ENCODE measurements around the gene JMJD1C.

JMJD1C gene

GRCh38 chr10:63173468-63174232 lies 292.1 kb downstream of the JMJD1C start:
- no peaks in the 10 kb centered on the region for H4K20me1 ChIP-seq (ENCODE audit: control insufficient read depth, insufficient read depth, low read depth, low read length)
- TF ChIP-seq, protein P1, sequence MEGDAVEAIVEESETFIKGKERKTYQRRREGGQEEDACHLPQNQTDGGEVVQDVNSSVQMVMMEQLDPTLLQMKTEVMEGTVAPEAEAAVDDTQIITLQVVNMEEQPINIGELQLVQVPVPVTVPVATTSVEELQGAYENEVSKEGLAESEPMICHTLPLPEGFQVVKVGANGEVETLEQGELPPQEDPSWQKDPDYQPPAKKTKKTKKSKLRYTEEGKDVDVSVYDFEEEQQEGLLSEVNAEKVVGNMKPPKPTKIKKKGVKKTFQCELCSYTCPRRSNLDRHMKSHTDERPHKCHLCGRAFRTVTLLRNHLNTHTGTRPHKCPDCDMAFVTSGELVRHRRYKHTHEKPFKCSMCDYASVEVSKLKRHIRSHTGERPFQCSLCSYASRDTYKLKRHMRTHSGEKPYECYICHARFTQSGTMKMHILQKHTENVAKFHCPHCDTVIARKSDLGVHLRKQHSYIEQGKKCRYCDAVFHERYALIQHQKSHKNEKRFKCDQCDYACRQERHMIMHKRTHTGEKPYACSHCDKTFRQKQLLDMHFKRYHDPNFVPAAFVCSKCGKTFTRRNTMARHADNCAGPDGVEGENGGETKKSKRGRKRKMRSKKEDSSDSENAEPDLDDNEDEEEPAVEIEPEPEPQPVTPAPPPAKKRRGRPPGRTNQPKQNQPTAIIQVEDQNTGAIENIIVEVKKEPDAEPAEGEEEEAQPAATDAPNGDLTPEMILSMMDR (IDR thresholded peaks at IDR 0.05; ENCODE audit: low read depth, low read length, poor library complexity, severe bottlenecking), result no peak
- TF ChIP-seq EZH2phosphoT487 (IDR thresholded peaks at IDR 0.05; ENCODE audit: borderline replicate concordance, low read length), result no peak
- peaks cover 22% of the 10 kb centered on the region for H3K4me1 ChIP-seq (ENCODE audit: control insufficient read depth, low read length)
- H3F3A ChIP-seq (ENCODE audit: control insufficient read depth, insufficient read depth), result peaks cover 22% of the 10 kb centered on the region
- H3K9me3 ChIP-seq (ENCODE audit: control insufficient read depth, insufficient read depth, low read length), result no peaks in the 10 kb centered on the region
- peaks cover 97% of the 10 kb centered on the region for H3K36me3 ChIP-seq (ENCODE audit: control insufficient read depth, low read length)
- H3K4me3 ChIP-seq (ENCODE audit: low read length), result no peak overlapping the region
- H3K4me2 ChIP-seq (ENCODE audit: low read length), result peak overlapping the region; percentile 31
- no peaks in the 10 kb centered on the region for H3K79me2 ChIP-seq (ENCODE audit: control insufficient read depth, low read length)
- H3K27ac ChIP-seq (ENCODE audit: low read depth, low read length), result peak overlapping the region; percentile 1; the same call in 1 of the 2 replicates
- no peaks in the 10 kb centered on the region for H3K27me3 ChIP-seq (ENCODE audit: control insufficient read depth, low read length)
- no peaks in the 10 kb centered on the region for H3K9me2 ChIP-seq (replicated peaks; ENCODE audit: control insufficient read depth, low read length)

GRCh38 chr10:63171926-63172325 lies 293.9 kb downstream of the JMJD1C start:
- Histone ChIP-seq H3K9me2 (replicated peaks; ENCODE audit: control insufficient read depth, low read length) (no peaks in the 10 kb centered on the region), H3K36me3 (ENCODE audit: control insufficient read depth, low read length) (peaks cover 93% of the 10 kb centered on the region), H3F3A (ENCODE audit: control insufficient read depth, insufficient read depth) (peaks cover 38% of the 10 kb centered on the region), H3K4me3 (ENCODE audit: low read length) (no peak overlapping the region), H4K20me1 (ENCODE audit: control insufficient read depth, insufficient read depth, low read depth, low read length) (no peaks in the 10 kb centered on the region), H3K27ac (ENCODE audit: low read depth, low read length) (no peak overlapping the region), H3K79me2 (ENCODE audit: control insufficient read depth, low read length) (no peaks in the 10 kb centered on the region), H3K4me1 (ENCODE audit: control insufficient read depth, low read length) (peaks cover 22% of the 10 kb centered on the region), H3K4me2 (ENCODE audit: low read length) (no peak overlapping the region), H3K9me3 (ENCODE audit: control insufficient read depth, insufficient read depth, low read length) (no peaks in the 10 kb centered on the region), H3K27me3 (ENCODE audit: control insufficient read depth, low read length) (no peaks in the 10 kb centered on the region)
- TF ChIP-seq EZH2phosphoT487 (IDR thresholded peaks at IDR 0.05; ENCODE audit: borderline replicate concordance, low read length), result no peak
- TF ChIP-seq, protein P1 (IDR thresholded peaks at IDR 0.05; ENCODE audit: low read depth, low read length, poor library complexity, severe bottlenecking), result no peak

GRCh38 chr10:63171255-63171855 lies 294.4 kb downstream of the JMJD1C start:
- Histone ChIP-seq H3K4me1 (ENCODE audit: control insufficient read depth, low read length) (peaks cover 22% of the 10 kb centered on the region), H3K9me2 (replicated peaks; ENCODE audit: control insufficient read depth, low read length) (no peaks in the 10 kb centered on the region), H3K4me3 (ENCODE audit: low read length) (no peak overlapping the region), H3K36me3 (ENCODE audit: control insufficient read depth, low read length) (peaks cover 93% of the 10 kb centered on the region), H3K4me2 (ENCODE audit: low read length) (no peak overlapping the region), H3K27ac (ENCODE audit: low read depth, low read length) (no peak overlapping the region), H3K9me3 (ENCODE audit: control insufficient read depth, insufficient read depth, low read length) (no peaks in the 10 kb centered on the region), H3K27me3 (ENCODE audit: control insufficient read depth, low read length) (no peaks in the 10 kb centered on the region), H3F3A (ENCODE audit: control insufficient read depth, insufficient read depth) (peaks cover 38% of the 10 kb centered on the region), H4K20me1 (ENCODE audit: control insufficient read depth, insufficient read depth, low read depth, low read length) (no peaks in the 10 kb centered on the region; the same call in 1 of the 2 replicates), H3K79me2 (ENCODE audit: control insufficient read depth, low read length) (no peaks in the 10 kb centered on the region)
- TF ChIP-seq, protein P1 (IDR thresholded peaks at IDR 0.05; ENCODE audit: low read depth, low read length, poor library complexity, severe bottlenecking), result no peak
- no peak for TF ChIP-seq EZH2phosphoT487 (IDR thresholded peaks at IDR 0.05; ENCODE audit: borderline replicate concordance, low read length)
